Suppressor macrophage treated with lipopolysaccharide for 1 hour (primary cell): Measurements from ENCODE around the gene BMP6.
"Not testable (repeated sequence)": the region's sequence is repeated elsewhere in the genome, so short reads cannot be mapped to it uniquely, and the experiment has no call there.

Experiments used
- DNase-seq, 3 donors: peaks; one replicate each; pipeline ENCODE4 v3.0.0-alpha.2; 2020 to 2022

Gene BMP6

DNA sequence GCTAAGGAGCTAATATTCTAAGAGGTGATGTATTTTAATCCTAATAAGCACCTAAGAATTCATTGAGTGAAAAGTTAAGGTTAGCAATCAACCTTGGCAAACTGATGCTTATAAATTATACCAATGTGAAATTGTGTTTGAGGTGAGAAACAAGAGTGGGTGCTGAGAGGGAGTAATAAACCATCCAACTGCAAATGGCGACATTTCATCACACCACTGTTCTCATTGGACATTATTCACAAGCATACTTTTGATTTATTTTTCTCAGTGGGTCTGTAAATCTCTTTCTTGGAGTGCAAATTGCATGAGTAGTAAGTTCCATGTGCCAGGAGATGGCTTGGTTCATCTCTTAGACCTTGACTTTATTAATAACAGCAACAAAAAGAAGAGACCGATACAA is 71.5 kb downstream of the BMP6 start:
- no peak for DNase-seq

DNA sequence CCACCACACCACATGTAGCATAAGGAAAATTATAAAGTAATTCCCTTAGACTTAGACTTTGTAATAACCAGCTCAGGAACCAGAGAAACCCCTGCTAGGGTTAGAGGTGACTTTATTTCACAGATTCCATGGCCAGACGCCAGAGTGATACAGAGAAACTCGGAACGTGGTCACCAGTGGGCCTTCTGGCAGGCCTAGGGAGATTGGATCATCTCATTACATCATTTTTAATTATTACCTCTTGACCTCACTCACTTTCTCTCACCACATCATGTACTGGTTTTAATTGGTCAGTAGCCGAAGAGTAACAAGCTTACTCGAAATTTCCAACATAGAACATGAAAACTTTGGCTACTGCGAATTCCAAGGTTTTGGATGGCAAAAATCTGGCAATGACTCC is 72.9 kb downstream of the BMP6 start:
- DNase-seq = no peak

DNA sequence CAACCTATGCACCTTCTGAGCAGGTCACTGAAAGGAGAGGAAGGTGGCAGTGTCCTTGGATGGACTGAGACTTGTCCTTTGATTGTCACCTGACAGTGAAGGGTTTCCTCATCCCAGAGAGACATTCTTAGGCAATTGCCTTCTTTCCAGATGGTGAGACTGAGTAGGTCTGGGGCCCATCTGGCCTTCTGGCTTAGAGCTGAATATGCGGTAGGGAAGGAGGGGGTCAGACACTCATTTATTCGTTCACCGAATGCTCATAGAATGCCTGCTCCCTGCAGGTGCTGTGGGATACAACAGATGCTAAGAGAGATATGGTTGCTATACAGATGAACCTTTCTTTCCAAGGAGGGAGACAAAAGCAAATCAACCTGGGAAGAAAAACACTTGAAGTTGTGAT is 76.8 kb downstream of the BMP6 start:
- DNase-seq = no peak

DNA sequence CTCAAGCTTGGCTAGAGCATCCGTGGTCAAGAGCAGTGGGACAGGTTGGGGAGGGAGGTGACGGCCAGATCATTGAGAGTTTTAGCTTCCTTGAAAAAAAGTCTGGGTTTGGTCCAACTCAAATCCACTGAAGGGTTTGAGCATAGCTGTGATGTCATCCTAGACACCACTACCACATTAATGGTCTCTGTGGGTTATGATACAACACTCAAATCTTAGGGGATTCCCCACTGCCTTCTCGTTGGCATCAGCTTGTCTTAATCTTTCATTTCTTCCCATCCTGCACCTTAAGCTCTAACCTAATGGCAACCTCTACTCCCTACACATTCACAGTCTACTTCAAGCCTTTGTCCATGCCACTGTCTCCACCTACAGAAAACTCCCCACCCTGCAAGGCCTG is 77.3 kb downstream of the BMP6 start:
- DNase-seq = no peak

DNA sequence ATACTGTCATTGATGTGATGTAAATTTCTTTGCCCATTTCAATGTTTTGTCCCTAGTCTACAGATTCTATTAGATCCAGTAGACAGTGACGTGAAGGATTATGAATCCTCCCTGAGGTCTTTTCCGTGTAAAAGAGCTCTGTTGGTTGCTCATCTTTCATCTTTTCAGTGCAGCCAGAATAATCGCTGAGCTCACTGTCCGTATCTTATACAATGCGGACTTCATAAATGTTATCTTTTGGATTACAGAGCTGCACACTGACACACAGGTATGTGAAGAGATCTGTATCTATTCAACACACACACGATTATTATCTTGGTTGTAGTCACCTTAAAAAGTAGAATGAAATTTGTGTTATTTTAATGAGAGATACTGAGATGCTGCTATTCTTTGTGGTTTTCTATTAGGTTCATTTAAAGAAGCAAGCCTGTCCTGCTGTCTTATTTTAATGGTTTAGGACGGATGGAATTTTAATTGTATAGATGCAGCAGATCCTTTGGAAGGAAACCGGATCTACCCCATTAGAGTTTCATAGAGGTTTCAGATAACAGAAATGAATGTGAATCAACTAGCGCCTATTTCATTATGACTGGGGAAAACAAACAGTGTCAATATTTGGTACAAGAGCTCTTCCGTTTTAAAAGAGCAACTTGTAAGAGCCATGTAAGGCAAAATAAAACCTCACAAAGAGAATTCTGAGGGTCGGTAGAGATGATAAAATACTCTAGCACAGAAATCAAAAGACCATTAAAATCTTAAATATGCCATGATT is 79.4 kb downstream of the BMP6 start:
- DNase-seq = no peak

DNA sequence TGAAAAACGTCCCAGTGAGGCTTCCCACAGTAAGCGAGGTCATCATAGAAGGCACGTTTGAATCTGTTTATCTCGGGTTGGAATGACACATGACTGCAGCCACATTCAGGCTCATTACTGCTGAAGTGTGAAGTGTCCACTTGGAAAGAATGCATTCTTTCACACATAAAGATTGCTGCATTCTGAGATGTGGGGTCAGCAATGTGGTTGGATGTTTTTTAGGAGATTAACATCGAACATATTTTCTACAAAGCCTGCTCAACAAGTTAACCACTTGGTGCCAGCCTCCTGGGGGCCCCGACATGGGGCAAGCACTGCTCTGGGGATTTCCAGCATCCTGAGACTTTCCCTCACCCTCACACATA is 79.9 kb downstream of the BMP6 start:
- DNase-seq = no peak

DNA sequence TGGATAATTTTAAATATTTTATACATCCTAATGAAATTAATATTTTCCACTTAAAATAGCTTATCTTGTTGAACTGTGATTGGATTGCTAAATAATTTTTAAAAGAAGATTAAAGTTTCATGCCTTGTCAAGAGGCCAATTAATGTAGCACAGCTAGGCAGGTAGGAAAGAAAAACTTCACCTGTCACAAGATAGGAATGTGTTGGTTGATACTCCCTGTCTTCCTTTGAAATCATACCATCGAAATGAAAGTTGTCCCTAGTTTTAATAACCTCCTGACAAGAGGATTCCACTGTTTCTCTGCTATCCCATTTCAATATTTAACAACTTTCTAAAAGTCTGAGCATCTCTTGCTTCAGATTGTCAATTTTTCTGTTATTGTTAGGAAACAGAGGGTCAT is 80.8 kb downstream of the BMP6 start:
- no peak for DNase-seq

DNA sequence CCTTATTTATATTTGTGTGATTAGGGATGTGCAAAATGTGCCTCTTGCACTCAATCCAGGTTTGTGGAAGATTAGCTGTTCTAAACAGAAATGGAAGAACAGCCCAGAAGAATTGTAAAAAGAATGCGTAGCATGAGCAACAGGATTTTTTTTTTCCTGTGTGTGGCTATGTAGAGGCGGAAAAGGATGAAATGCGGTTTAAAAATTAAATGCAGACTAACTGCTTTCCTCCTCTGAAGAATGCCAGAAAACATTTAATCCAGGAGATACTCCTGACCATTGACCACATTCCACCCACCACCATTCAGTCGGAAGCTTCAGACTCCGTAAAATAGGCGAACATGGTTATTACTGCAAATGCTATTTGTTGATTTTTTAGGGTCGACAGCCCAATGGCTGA is 83.4 kb downstream of the BMP6 start:
- no peak for DNase-seq

DNA sequence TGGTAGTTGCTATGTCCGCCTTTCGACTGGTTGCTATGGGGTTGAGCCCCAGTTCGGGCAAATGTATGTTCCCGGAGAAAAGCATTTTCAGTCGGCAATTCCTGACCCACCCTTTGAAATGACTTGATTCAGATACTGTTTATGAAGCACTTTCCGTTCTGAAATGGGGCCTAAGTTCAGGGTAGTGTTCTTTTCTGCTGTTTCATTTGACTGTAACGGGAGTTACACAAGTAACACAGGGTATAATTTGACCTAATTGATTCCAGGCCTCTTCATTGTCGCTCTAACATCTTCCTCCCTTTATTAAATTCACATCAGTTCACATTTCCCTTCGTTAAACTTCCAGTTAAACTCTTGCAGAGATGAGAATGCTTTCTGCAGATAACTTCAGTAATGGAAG is 85.5 kb downstream of the BMP6 start:
- no peak for DNase-seq

DNA sequence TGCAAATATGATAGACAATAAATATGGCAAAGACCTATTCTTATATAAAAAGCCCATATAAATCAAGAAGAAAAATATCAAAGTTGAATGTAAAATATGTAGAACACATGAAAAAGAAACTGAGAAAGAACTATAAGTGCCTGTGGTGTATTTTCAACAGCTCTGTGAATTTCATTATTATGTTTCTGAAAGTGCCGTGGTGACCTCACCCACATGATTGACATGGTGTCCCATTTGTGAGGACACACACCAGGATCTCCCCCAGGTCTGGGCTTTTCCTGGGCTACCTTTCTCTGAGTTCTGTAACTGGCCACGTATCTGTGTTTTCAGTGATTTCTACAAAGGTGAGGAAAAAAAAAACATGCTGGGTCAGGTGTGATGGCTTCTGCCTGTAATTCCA is 86.7 kb downstream of the BMP6 start:
- no peak for DNase-seq

DNA sequence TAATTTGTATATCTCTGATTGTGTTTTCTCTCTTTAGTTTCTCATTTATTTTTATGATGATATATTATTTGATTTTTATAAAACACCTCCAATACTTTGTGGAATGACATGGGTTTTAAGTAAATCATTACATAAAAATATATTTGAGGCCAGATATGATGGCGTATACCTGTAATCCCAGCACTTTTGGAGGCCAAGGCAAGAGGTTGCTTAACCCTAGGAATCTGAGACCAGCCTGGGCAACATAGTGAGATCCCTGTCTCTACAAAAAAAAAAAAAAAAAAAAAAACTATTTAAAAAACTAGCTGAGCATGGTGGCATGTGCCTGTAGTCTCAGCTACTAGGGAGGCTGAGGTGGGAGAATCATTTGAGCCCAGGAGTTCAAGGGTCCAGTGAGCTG is 87.3 kb downstream of the BMP6 start:
- no peak for DNase-seq

DNA sequence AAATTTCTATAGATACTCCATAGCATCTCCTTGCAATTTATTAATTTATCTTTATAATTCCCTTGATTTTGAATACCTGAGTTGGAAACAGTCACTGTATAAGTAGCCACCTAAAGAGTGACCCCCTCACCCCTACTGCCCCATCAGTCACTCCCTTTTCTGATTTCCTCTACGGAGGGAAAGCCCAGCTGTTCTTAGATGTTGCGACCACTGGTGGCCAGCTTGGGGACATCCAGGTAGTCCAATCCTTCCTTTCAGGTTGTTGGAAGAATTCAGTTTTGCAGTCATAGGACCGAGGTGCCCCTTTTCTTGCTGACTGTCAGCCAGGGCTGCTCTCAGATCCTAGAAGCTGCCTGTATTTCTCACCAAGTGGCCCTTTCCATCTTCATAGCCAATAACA is 87.8 kb downstream of the BMP6 start:
- no peak for DNase-seq

DNA sequence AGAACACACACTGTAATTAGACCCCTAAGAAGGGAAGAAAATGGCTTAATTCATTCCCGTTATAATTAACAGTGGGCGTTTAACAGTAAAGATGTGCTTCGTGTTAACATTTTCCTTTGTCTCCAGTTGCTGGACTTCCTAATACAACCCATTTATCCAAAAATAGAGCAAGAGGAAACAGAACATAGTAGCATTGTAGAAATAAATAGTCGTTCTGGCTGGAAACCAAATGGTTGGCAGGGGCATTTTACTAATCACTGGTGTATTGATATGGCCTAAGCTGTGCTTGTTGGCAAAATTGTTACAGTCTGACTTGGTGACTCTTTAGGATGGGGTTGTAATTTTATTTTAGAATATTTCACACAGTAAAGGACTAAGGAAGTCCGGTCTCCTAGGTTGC is 89.8 kb downstream of the BMP6 start:
- no peak for DNase-seq

DNA sequence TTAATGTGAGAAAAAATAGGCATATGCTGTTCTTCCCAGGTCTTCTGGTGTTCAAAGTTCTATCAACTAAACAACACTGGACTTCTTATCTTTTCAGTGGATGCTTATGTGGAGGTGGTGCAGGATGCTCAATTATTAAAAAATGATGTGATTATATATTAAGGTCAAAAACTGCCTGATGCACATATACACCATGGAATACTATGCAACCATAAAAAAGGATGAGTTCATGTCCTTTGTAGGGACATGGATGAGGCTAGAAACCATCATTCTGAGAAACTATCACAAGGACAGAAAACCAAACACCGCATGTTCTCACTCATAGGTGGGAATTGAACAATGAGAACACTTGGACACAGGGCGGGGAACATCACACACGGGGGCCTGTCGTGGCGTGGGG is 91.3 kb downstream of the BMP6 start:
- not testable (repeated sequence) for DNase-seq

DNA sequence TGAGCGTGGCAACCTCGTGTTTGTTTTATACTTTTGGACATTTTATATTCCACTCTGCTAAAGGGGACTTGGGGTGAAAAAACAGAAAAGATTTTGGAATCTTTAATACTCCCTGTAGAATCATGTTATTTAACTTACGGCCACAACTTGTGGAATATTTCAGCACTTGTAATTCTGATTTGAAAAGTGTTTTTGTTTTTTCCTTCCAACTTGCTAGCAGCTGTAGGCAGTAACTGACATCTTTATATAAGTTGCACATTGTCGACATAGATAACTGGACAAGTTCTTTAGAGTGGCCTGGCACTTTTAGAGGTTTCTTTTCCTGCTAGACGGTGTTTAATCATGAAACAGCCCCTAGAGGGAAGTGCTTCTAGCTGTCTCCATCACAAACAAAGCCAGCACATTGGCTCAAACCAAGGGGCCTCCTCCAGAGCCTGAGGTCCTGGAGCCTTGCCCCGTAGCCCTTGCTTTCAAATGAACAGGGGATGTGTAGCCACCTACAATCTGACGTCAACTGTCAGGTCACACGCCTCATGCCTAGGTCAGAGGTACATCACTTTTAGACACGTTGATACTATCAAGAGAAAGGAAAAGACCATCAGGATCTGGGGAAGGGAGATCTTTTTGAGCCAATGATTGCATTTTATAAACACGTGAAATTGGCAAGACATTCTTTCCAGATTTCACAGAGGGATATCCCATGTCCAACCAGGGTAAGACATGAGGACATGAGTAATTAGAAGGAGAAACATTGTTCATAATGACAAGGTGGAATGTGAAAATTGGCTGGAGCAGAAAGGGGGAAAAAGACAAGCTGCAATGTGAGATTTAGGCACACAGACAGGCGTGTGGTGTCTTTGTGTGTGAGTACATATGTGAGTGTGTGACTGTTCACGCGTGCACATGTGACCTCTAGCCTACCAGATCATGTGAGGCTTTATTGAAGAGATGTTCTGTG is 92.6 kb downstream of the BMP6 start:
- DNase-seq = no peak

DNA sequence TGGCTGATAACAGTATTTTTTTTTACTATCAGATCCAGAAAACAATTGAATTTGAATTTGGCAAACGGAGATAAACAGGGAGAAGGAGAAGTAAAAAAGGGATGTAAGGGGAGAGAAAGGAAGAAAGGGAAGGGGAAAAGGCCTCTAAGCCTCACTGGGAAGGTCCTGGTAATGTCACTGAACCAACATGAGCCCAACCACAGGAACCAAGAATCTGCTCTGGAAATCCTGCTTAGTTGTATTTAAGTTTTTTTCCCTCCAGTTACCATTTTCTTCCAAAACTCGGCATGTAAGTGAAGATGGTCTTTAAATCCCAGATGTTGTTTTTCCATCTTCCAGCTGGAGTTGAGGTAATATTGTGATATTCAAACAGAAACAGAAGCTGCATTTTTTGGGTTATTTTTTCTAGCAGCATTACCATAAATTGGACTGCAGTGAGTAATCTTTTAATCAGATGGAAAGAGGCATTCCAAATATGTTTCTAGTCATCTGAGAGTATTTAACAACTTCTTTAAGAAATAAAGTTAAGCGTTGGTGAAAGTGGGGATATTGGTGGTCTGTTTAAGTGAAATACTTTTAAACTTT is 93.6 kb downstream of the BMP6 start:
- no peak for DNase-seq

DNA sequence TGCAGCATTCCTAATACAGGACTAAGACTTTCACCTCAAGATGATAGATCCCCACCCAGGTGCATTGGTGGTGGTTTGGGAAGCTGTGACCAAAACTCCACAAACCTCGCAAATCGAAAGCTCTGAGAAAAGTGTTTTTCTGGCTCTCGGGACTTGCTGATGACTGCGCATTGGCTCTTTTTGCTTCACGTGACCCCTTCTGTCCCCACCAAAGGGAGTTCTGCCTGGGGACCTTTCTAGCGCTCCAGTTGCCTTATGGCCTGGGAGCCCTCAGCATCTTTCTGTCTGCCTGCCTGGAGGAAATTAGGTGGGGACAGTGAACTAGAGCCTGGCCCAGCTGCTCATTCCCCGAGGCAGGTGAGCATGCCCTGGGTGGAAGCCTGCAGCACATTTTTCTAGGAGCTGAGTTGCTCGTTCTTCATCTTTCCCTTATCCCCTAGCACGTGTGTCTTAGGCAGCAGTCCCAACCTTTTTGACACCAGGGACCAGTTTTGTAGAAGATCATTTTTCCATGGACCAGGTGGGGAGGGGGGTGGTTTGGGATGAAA is 94.5 kb downstream of the BMP6 start:
- no peak for DNase-seq

DNA sequence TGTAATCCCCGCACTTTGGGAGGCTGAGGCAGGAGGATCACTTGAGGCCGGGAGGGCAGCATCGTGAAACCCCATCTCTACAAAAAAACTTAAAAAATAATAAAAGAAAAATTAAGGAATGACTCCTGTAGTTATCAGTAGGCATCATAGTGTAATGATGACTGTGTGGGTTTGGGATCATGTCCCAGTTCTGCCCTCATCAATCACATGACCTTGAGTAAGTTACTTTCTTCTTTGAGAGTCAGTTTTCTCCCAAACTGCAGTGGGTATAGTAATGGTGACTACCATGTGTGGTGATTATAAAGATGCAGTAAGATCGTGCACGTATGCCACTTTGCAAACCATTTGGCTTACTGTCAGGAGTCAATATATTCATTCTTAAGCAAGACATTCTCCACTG is 95.5 kb downstream of the BMP6 start:
- peak in 1 of 3 donors; percentile 7 for DNase-seq

DNA sequence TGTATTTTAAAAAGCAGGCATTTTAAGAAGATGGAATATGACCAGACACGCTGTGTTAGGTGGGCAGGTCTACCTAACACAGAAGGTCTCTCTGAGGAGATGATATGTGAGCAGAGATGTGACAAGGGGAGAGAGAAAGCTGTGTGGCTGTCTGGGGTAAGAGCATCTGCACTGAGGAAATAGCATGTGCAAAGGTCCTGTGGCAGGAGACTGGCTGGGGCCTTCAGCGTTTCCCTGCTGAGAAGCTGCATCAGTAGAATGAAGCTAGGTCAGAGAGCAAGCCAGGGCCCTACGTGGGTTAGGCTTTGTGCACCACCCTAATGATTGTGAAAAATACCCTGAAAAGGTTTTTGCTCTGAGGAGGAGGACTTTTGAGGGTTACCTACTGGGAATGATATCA is 97.7 kb downstream of the BMP6 start:
- DNase-seq = no peak

DNA sequence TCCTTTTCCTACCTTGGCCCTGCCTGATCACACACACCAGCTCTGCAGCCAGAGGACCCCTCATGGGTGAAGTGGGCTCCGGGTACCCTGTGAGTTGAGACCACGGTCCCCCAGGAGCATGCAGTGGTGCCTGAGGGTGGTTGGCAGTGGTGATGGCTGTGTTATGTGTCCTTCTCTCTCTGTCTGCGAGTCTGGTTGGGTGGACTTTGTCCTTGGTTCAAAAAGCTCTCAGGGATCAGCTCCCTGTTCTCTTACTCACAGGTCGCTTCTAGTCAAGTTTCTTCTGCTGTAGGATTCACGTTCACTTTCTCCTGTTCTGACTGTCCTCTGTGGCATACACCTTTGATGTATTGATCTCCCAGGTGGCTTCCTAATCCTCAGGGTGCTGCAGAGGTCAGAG is 100.1 kb downstream of the BMP6 start:
- no peak for DNase-seq

DNA sequence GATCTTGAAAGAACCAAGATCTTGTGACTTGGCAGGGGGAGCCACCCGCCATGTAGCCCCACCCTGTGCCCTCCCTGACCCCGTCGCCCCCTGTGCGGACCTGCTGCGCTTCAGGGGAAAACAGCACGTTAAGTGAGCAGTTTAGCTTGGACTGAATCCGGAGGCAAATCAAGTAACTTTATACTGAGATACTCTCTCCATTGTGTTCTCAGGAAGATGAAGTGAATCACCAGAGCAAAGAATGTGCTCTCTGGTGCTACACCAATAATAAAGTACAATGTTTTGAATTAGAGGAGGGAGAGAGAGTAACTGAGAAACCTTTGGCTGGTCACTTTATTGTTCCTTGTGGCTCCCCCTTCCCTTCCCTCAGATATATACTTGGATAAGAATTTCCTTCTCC is 101.2 kb downstream of the BMP6 start:
- DNase-seq = no peak

DNA sequence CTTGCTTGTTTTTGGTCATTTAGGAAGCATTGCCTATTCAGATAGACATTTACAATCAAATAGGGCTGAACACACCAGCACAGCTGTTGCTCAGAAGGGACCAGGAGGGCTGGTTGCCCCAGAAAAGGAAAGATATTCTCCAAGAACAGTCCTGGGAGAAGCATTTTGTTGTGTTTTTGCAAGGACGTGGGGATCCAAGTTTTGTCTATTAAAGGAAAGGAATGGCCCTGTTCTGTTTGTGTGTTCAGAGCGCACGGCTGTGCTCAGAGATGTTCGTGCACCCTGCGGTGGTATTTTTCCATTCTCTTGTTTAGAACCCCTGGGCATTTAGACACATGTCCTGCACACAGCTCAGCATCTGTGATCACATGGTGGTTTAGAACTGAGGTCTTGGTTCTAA is 102.2 kb downstream of the BMP6 start:
- DNase-seq = no peak

DNA sequence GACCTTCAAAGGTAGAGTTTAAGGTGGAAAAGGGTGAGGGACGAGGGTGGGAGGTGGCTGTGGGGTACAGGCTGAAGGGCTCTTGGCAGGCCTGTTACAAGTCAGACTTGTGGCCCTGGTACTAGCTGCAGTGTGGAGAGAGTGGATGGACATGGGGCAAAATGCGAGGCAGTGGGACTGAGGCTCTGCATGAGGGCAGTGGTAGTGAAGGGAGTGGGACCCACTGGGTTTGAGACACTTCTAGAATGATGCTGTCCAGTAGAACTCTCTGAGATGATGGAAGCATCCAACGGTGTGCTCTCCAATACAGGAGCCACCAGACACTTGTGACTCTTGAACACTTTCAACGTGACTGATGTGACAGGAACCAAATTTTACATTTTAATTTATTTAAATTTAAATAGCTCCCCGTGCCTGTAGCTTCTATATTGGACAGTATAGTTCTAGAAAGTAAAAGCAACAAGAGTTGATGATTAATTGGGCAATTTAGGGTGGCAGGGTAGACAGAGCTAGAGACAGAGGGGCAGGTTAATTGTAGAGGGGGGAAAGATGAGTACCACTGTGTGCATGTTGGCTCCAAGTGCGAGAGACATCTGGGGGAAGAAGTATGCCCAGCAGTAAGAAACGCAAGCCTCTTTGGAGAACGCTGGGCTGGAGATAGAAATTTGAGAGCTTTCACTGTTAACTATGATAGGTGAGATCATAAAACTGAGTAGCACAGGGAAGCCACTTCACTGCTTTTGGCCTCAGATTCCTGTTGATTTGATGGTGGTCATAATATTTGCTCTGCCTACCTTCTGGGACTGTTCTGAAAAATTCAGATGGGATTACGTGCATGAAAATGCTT is 107.2 kb downstream of the BMP6 start:
- DNase-seq = no peak
